ENCODE measurements around the gene SLC7A7.

The SLC7A7 gene

GRCh38 chr14:22837114-22837749 is 22.0 kb upstream of the SLC7A7 start:
- Histone ChIP-seq H3K27me3 (ENCODE audit: insufficient read depth, low read length, poor library complexity, severe bottlenecking) (no peaks in the 10 kb centered on the region), H3F3A (ENCODE audit: low read depth) (no peaks in the 10 kb centered on the region), H2AFZ (ENCODE audit: low read length) (no peak overlapping the region), H3K9me2 (replicated peaks; ENCODE audit: low read depth, low read length) (no peaks in the 10 kb centered on the region), H3K79me2 (ENCODE audit: insufficient read depth, low read length) (no peaks in the 10 kb centered on the region), H3K4me3 (ENCODE audit: low read length, poor library complexity, severe bottlenecking) (no peak overlapping the region), H3K9me3 (ENCODE audit: insufficient read depth, low read depth, low read length) (no peaks in the 10 kb centered on the region), H3K9ac (ENCODE audit: low read depth, low read length, poor library complexity, severe bottlenecking) (no peak overlapping the region), H3K4me1 (ENCODE audit: insufficient read depth, low read length, poor library complexity, severe bottlenecking) (peaks cover 15% of the 10 kb centered on the region), H3K4me2 (ENCODE audit: low read depth, low read length, poor library complexity, severe bottlenecking) (no peak overlapping the region), H4K20me1 (ENCODE audit: insufficient read depth, low read length, poor library complexity, severe bottlenecking) (no peaks in the 10 kb centered on the region), H3K36me3 (ENCODE audit: insufficient read depth, low read length) (peaks cover 2% of the 10 kb centered on the region; the same call in 1 of the 2 replicates)
- TF ChIP-seq CTCF (conservative IDR thresholded peaks at IDR 0.05; ENCODE audit: low read length) (no peak), EZH2phosphoT487 (IDR thresholded peaks at IDR 0.05; ENCODE audit: borderline replicate concordance) (no peak)

GRCh38 chr14:22836301-22837113 is 21.3 kb upstream of the SLC7A7 start, which contains the start of gene MMP14:
TSS of gene MMP14 (plus strand) at chr14:22836585. CDS start at chr14:22836818, 233 bp downstream.
- Histone ChIP-seq H3K4me1 (ENCODE audit: insufficient read depth, low read length, poor library complexity, severe bottlenecking) (peaks cover 15% of the 10 kb centered on the region), H3K4me2 (ENCODE audit: low read depth, low read length, poor library complexity, severe bottlenecking) (no peak within 1 kb of the TSS), H3F3A (ENCODE audit: low read depth) (no peaks in the 10 kb centered on the region), H3K9ac (ENCODE audit: low read depth, low read length, poor library complexity, severe bottlenecking) (no peak within 1 kb of the TSS), H4K20me1 (ENCODE audit: insufficient read depth, low read length, poor library complexity, severe bottlenecking) (no peaks in the 10 kb centered on the region), H3K27me3 (ENCODE audit: insufficient read depth, low read length, poor library complexity, severe bottlenecking) (no peaks in the 10 kb centered on the region), H3K9me3 (ENCODE audit: insufficient read depth, low read depth, low read length) (no peaks in the 10 kb centered on the region), H3K79me2 (ENCODE audit: insufficient read depth, low read length) (no peaks in the 10 kb centered on the region), H3K4me3 (ENCODE audit: low read length, poor library complexity, severe bottlenecking) (no peak within 1 kb of the TSS), H3K36me3 (ENCODE audit: insufficient read depth, low read length) (peaks cover 2% of the 10 kb centered on the region; the same call in 1 of the 2 replicates), H2AFZ (ENCODE audit: low read length) (no peak within 1 kb of the TSS), H3K9me2 (replicated peaks; ENCODE audit: low read depth, low read length) (no peaks in the 10 kb centered on the region)
- TF ChIP-seq CTCF (conservative IDR thresholded peaks at IDR 0.05; ENCODE audit: low read length) (no peak), EZH2phosphoT487 (IDR thresholded peaks at IDR 0.05; ENCODE audit: borderline replicate concordance) (no peak)

- H3K27me3 ChIP-seq (ENCODE audit: insufficient read depth, low read length, poor library complexity, severe bottlenecking), result no peaks in the 10 kb centered on the region
- peaks cover 2% of the 10 kb centered on the region; the same call in 1 of the 2 replicates for H3K36me3 ChIP-seq (ENCODE audit: insufficient read depth, low read length)
- no peak overlapping the region for H3K4me2 ChIP-seq (ENCODE audit: low read depth, low read length, poor library complexity, severe bottlenecking)
- no peak overlapping the region for H3K9ac ChIP-seq (ENCODE audit: low read depth, low read length, poor library complexity, severe bottlenecking)
- no peak overlapping the region for H3K4me3 ChIP-seq (ENCODE audit: low read length, poor library complexity, severe bottlenecking)
- no peaks in the 10 kb centered on the region for H3F3A ChIP-seq (ENCODE audit: low read depth)
- H3K9me2 ChIP-seq (replicated peaks; ENCODE audit: low read depth, low read length), result no peaks in the 10 kb centered on the region
- H3K9me3 ChIP-seq (ENCODE audit: insufficient read depth, low read depth, low read length), result no peaks in the 10 kb centered on the region
- H3K4me1 ChIP-seq (ENCODE audit: insufficient read depth, low read length, poor library complexity, severe bottlenecking), result peaks cover 22% of the 10 kb centered on the region
- no peak for TF ChIP-seq EZH2phosphoT487 (IDR thresholded peaks at IDR 0.05; ENCODE audit: borderline replicate concordance)
- TF ChIP-seq CTCF (conservative IDR thresholded peaks at IDR 0.05; ENCODE audit: low read length), result no peak
- H3K79me2 ChIP-seq (ENCODE audit: insufficient read depth, low read length), result peaks cover 5% of the 10 kb centered on the region
- no peaks in the 10 kb centered on the region for H4K20me1 ChIP-seq (ENCODE audit: insufficient read depth, low read length, poor library complexity, severe bottlenecking)
- H2AFZ ChIP-seq (ENCODE audit: low read length), result no peak overlapping the region
Observed at GRCh38 chr14:22835505-22835904, 20.3 kb upstream of the SLC7A7 start.

Data from Loucy (cell line).